Keratinocyte (primary cell): ENCODE data around the gene ARHGEF33. TPM values are rescaled to one million over a fixed set of nuclear protein-coding genes. Genes with fewer than 3 reads are reported as not detected.

ENCODE experiments used
- DNase-seq: peaks from one replicate; pipeline ENCODE4 v3.0.0-alpha.2; 2011; ENCODE audit warnings: low read depth, missing footprints, low spot score
- FAIRE-seq: peaks from 2 replicates; lab custom pipeline; 2011; peaks lifted over from hg19 to GRCh38; lab: Jason Lieb, UNC
- H2AFZ ChIP-seq: 2 replicates; pipeline ENCODE4 v1.6.0; 2012; ENCODE audit warnings: low read length, control low read depth, inconsistent platforms; ENCODE audit not compliant: control insufficient read depth
- H3K27ac ChIP-seq: 2 replicates; pipeline ENCODE4 v1.5.1; 2011; ENCODE audit warnings: low read length; ENCODE audit not compliant: control insufficient read depth, insufficient read depth
- H3K27me3 ChIP-seq: 3 replicates; pipeline ENCODE4 v1.6.0; 2011; ENCODE audit warnings: low read length; ENCODE audit not compliant: control insufficient read depth, insufficient read depth; ENCODE audit errors: extremely low read depth
- H3K36me3 ChIP-seq, 2 experiments: 2 replicates in 1 of 2; 3 replicates in 1 of 2; pipeline ENCODE4 v1.5.1; 2011; ENCODE audit warnings: low read length in 2 of 2, mild to moderate bottlenecking in 1 of 2; ENCODE audit not compliant: control insufficient read depth in 2 of 2, insufficient read depth in 2 of 2; ENCODE audit errors: extremely low read depth in 1 of 2
- H3K4me1 ChIP-seq: 3 replicates; pipeline ENCODE4 v1.5.1; 2011; ENCODE audit warnings: low read length; ENCODE audit not compliant: control insufficient read depth, insufficient read depth; ENCODE audit errors: extremely low read depth
- H3K4me2 ChIP-seq: 3 replicates; pipeline ENCODE4 v1.6.0; 2011; ENCODE audit warnings: low read depth, low read length; ENCODE audit not compliant: control insufficient read depth, insufficient read depth; ENCODE audit errors: extremely low read depth
- H3K4me3 ChIP-seq, 3 experiments: fragments of 200-600 bp in 1 of 3; sonication (generic) in 1 of 3; 2 replicates in 2 of 3; 3 replicates in 1 of 3; pipeline ENCODE4 v1.5.1; 2011 to 2016; ENCODE audit warnings: low read length in 3 of 3, mild to moderate bottlenecking in 3 of 3, control low read depth in 2 of 3, inconsistent platforms in 1 of 3, low read depth in 1 of 3, mixed read lengths in 1 of 3, mixed run types in 1 of 3, moderate library complexity in 1 of 3; ENCODE audit not compliant: control insufficient read depth in 2 of 3, insufficient read depth in 2 of 3; ENCODE audit errors: extremely low read depth in 1 of 3
- H3K79me2 ChIP-seq: 2 replicates; pipeline ENCODE4 v1.6.0; 2012; ENCODE audit warnings: low read length; ENCODE audit not compliant: control insufficient read depth, insufficient read depth
- H3K9ac ChIP-seq: 3 replicates; pipeline ENCODE4 v1.6.0; 2011; ENCODE audit warnings: low read length; ENCODE audit not compliant: control insufficient read depth, insufficient read depth; ENCODE audit errors: extremely low read depth
- H3K9me1 ChIP-seq: 3 replicates; pipeline ENCODE4 v1.6.0; 2011; ENCODE audit warnings: low read length; ENCODE audit not compliant: control insufficient read depth, insufficient read depth; ENCODE audit errors: extremely low read depth
- H3K9me3 ChIP-seq: 2 replicates; pipeline ENCODE4 v1.5.1; 2012; ENCODE audit warnings: low read depth, low read length; ENCODE audit not compliant: control insufficient read depth
- H4K20me1 ChIP-seq: 3 replicates; pipeline ENCODE4 v1.6.0; 2011; ENCODE audit warnings: low read length; ENCODE audit not compliant: control insufficient read depth, insufficient read depth; ENCODE audit errors: extremely low read depth
- EZH2 ChIP-seq: IDR thresholded peaks from one replicate; pipeline ENCODE4 v1.6.1; 2012; ENCODE audit warnings: inconsistent platforms, mild to moderate bottlenecking, low read length, moderate library complexity
- dilution Hi-C: fragments of 300-500 bp; cut with MboI; formaldehyde crosslinking; loops from one replicate; pipeline ENCODE4 v1.7.0; 2020; ENCODE audit warnings: low sequenced_read_pairs; ENCODE audit not compliant: extremely low pct_ligation_motif_present
- polyA plus RNA-seq, 5 experiments: library from polyadenylated mRNA; depleted of rRNA in 3 of 5; stranded (reverse) in 3 of 5; stranded (forward) in 1 of 5; unstranded in 1 of 5; fragments of >200 nt; gene quantifications; 1 replicate in 1 of 5; 2 replicates in 3 of 5; 3 replicates in 1 of 5; pipeline versions ENCODE4 v1.2.1 to v1.2.3, GENCODE V29; 2011 to 2012; ENCODE audit warnings: missing spikeins in 2 of 5, low read depth in 1 of 5, low replicate concordance in 1 of 5
- TF ChIP-seq, protein P1 (sequence below), 3 experiments: IDR thresholded peaks in 1 of 3; conservative IDR thresholded peaks in 1 of 3; optimal IDR thresholded peaks in 1 of 3; 2 replicates in 2 of 3; 3 replicates in 1 of 3; pipeline versions ENCODE3 to v1.5.1; 2011; ENCODE audit warnings: low read length in 3 of 3, mild to moderate bottlenecking in 3 of 3, moderate library complexity in 2 of 3, control low read depth in 1 of 3, inconsistent platforms in 1 of 3; ENCODE audit not compliant: insufficient read depth in 2 of 3; ENCODE audit errors: extremely low read depth in 1 of 3

ARHGEF33 gene
- polyA plus RNA-seq, 1 donor (not counting 4 experiments of a cell fraction or from before 2014, with no cell fraction given) = 0.09 TPM

DNA sequence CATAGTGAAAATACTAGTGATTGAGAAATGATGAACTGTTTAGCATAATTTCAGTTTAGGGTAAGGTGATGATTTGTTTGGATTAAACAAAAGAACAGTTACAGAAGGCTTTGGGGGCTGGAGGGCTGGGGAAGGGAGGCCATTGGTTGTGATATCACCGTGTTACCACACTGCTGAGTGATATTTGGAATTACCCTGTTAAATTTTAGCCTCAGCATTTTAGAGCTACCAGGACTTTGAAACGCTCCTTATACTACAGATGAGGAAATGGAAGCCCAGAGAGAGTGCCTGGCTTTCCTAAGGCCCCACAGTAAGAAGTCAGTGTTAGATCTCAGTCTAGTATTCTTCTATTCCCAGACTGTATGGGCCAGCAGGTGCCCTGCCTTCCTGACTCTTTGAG is 15.6 kb downstream of the ARHGEF33 start:
- no peak overlapping the region for H3K4me3 ChIP-seq
- FAIRE-seq = no peak
- H4K20me1 ChIP-seq = no peaks in the 10 kb centered on the region
- no peak for DNase-seq
- TF ChIP-seq, protein P1, sequence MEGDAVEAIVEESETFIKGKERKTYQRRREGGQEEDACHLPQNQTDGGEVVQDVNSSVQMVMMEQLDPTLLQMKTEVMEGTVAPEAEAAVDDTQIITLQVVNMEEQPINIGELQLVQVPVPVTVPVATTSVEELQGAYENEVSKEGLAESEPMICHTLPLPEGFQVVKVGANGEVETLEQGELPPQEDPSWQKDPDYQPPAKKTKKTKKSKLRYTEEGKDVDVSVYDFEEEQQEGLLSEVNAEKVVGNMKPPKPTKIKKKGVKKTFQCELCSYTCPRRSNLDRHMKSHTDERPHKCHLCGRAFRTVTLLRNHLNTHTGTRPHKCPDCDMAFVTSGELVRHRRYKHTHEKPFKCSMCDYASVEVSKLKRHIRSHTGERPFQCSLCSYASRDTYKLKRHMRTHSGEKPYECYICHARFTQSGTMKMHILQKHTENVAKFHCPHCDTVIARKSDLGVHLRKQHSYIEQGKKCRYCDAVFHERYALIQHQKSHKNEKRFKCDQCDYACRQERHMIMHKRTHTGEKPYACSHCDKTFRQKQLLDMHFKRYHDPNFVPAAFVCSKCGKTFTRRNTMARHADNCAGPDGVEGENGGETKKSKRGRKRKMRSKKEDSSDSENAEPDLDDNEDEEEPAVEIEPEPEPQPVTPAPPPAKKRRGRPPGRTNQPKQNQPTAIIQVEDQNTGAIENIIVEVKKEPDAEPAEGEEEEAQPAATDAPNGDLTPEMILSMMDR (optimal IDR thresholded peaks at IDR 0.05 in 1 of 3, IDR thresholded peaks at IDR 0.05 in 1 of 3, conservative IDR thresholded peaks at IDR 0.05 in 1 of 3; ENCODE audit: extremely low read depth in 1 of 3, insufficient read depth in 2 of 3, low read length in 3 of 3) = no peak
- no peak for TF ChIP-seq EZH2
- H3K27ac ChIP-seq = no peak overlapping the region
- H3K79me2 ChIP-seq = no peaks in the 10 kb centered on the region
- dilution Hi-C loops = no loop called here
- H2AFZ ChIP-seq = no peak overlapping the region
- no peaks in the 10 kb centered on the region for H3K9me1 ChIP-seq
- no peak overlapping the region for H3K4me2 ChIP-seq
- no peaks in the 10 kb centered on the region for H3K36me3 ChIP-seq
- no peak overlapping the region for H3K9ac ChIP-seq
- peaks cover 14% of the 10 kb centered on the region for H3K4me1 ChIP-seq
- H3K9me3 ChIP-seq = no peaks in the 10 kb centered on the region
- H3K27me3 ChIP-seq = no peaks in the 10 kb centered on the region

DNA sequence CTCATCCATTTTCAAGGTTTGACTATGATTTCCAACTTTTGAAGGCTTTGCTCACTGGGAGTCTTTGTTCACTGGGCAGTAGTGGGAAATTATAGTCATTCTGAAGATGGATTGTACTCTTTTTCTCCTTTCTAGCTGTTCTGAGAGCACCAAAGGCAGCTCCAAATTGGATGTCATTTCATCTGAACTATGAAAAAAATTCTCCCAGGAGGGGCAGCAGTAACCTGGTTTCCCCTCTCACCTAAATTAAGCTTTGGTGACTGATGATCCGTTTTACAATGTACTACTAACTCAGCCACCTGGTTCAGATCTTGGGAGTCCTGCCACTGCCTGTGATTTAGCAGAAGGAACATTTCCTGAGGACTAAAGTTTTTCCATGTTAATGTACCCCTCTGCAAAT is 17.6 kb downstream of the ARHGEF33 start:
- Histone ChIP-seq H3K4me2 (no peak overlapping the region), H3K4me1 (peaks cover 14% of the 10 kb centered on the region), H3K27me3 (no peaks in the 10 kb centered on the region), H3K36me3 (no peaks in the 10 kb centered on the region), H2AFZ (no peak overlapping the region), H3K9me3 (no peaks in the 10 kb centered on the region), H3K9ac (no peak overlapping the region), H4K20me1 (no peaks in the 10 kb centered on the region), H3K79me2 (no peaks in the 10 kb centered on the region), H3K4me3 (no peak overlapping the region), H3K9me1 (no peaks in the 10 kb centered on the region), H3K27ac (no peak overlapping the region)
- dilution Hi-C loops = no loop called here
- no peak for DNase-seq
- no peak for FAIRE-seq
- no peak for TF ChIP-seq EZH2
- TF ChIP-seq, protein P1 (optimal IDR thresholded peaks at IDR 0.05 in 1 of 3, IDR thresholded peaks at IDR 0.05 in 1 of 3, conservative IDR thresholded peaks at IDR 0.05 in 1 of 3; ENCODE audit: extremely low read depth in 1 of 3, insufficient read depth in 2 of 3, low read length in 3 of 3) = no peak
